IPS-18a (cell line): Measurements from ENCODE around the gene FGFR4.

Source experiments
- H3K27ac ChIP-seq: one replicate; pipeline ENCODE4 v1.5.1; 2013; ENCODE audit warnings: low read length
- H3K27me3 ChIP-seq: one replicate; pipeline ENCODE4 v1.6.1; 2013; ENCODE audit warnings: mild to moderate bottlenecking, low read length; ENCODE audit not compliant: control insufficient read depth, insufficient read depth
- H3K36me3 ChIP-seq: one replicate; pipeline ENCODE4 v1.6.1; 2013; ENCODE audit warnings: low read depth, low read length; ENCODE audit not compliant: control insufficient read depth
- H3K4me1 ChIP-seq: one replicate; pipeline ENCODE4 v1.6.1; 2013; ENCODE audit warnings: low read depth, low read length; ENCODE audit not compliant: control insufficient read depth
- H3K4me3 ChIP-seq: one replicate; pipeline ENCODE4 v1.5.1; 2013; ENCODE audit warnings: low read length
- H3K9ac ChIP-seq: one replicate; pipeline ENCODE4 v1.6.1; 2013; ENCODE audit warnings: mild to moderate bottlenecking, low read length, moderate library complexity
- H3K9me3 ChIP-seq: one replicate; pipeline ENCODE4 v1.6.1; 2013; ENCODE audit warnings: low read depth, low read length; ENCODE audit not compliant: control insufficient read depth

The FGFR4 gene

GRCh38 chr5:177095088-177095669 lies 8.5 kb downstream of the FGFR4 start:
- Histone ChIP-seq H3K36me3 (peaks cover 26% of the 10 kb centered on the region), H3K27me3 (no peaks in the 10 kb centered on the region), H3K4me1 (peaks cover 9% of the 10 kb centered on the region), H3K9ac (no peak overlapping the region), H3K27ac (no peak overlapping the region), H3K4me3 (no peak overlapping the region), H3K9me3 (no peaks in the 10 kb centered on the region)

- Histone ChIP-seq H3K4me1 (peaks cover 9% of the 10 kb centered on the region), H3K9me3 (no peaks in the 10 kb centered on the region), H3K27ac (no peak overlapping the region), H3K9ac (no peak overlapping the region), H3K4me3 (no peak overlapping the region), H3K27me3 (no peaks in the 10 kb centered on the region), H3K36me3 (peaks cover 21% of the 10 kb centered on the region)
These were observed 9.7 kb downstream of the FGFR4 start for GRCh38 chr5:177096162-177097015.

- Histone ChIP-seq H3K36me3 (peaks cover 14% of the 10 kb centered on the region), H3K27ac (no peak overlapping the region), H3K4me1 (peaks cover 9% of the 10 kb centered on the region), H3K27me3 (no peaks in the 10 kb centered on the region), H3K9ac (no peak overlapping the region), H3K4me3 (no peak overlapping the region), H3K9me3 (no peaks in the 10 kb centered on the region)
These were observed 10.6 kb downstream of the FGFR4 start for GRCh38 chr5:177097016-177097985.

GRCh38 chr5:177098120-177098469 lies 11.4 kb downstream of the FGFR4 start:
- Histone ChIP-seq H3K9ac (no peak overlapping the region), H3K27me3 (no peaks in the 10 kb centered on the region), H3K9me3 (no peaks in the 10 kb centered on the region), H3K27ac (no peak overlapping the region), H3K36me3 (peaks cover 9% of the 10 kb centered on the region), H3K4me3 (no peak overlapping the region), H3K4me1 (peaks cover 9% of the 10 kb centered on the region)

- Histone ChIP-seq H3K4me3 (no peak overlapping the region), H3K27me3 (no peaks in the 10 kb centered on the region), H3K9ac (no peak overlapping the region), H3K4me1 (peaks cover 9% of the 10 kb centered on the region), H3K9me3 (no peaks in the 10 kb centered on the region), H3K27ac (no peak overlapping the region), H3K36me3 (peaks cover 9% of the 10 kb centered on the region)
These were observed 11.9 kb downstream of the FGFR4 start for GRCh38 chr5:177098470-177099141.

- Histone ChIP-seq H3K36me3 (peaks cover 9% of the 10 kb centered on the region), H3K27ac (no peak overlapping the region), H3K27me3 (no peaks in the 10 kb centered on the region), H3K9me3 (no peaks in the 10 kb centered on the region), H3K4me1 (peaks cover 9% of the 10 kb centered on the region), H3K4me3 (no peak overlapping the region), H3K9ac (no peak overlapping the region)
These were observed 12.8 kb downstream of the FGFR4 start for GRCh38 chr5:177099422-177100093.

- Histone ChIP-seq H3K4me1 (peaks cover 14% of the 10 kb centered on the region), H3K27ac (no peak overlapping the region), H3K9ac (no peak overlapping the region), H3K9me3 (no peaks in the 10 kb centered on the region), H3K4me3 (no peak overlapping the region), H3K36me3 (peaks cover 2% of the 10 kb centered on the region), H3K27me3 (no peaks in the 10 kb centered on the region)
These were observed 14.0 kb downstream of the FGFR4 start for GRCh38 chr5:177100714-177101121.

- H3K27me3 ChIP-seq, result no peaks in the 10 kb centered on the region
- H3K4me3 ChIP-seq, result no peak overlapping the region
- no peak overlapping the region for H3K9ac ChIP-seq
- H3K4me1 ChIP-seq, result peaks cover 16% of the 10 kb centered on the region
- H3K9me3 ChIP-seq, result no peaks in the 10 kb centered on the region
- no peaks in the 10 kb centered on the region for H3K36me3 ChIP-seq
- H3K27ac ChIP-seq, result no peak overlapping the region
These were observed 17.0 kb downstream of the FGFR4 start for GRCh38 chr5:177103523-177104253.

GRCh38 chr5:177105691-177106476 lies 19.2 kb downstream of the FGFR4 start:
- Histone ChIP-seq H3K4me1 (peaks cover 7% of the 10 kb centered on the region), H3K27ac (no peak overlapping the region), H3K4me3 (no peak overlapping the region)

GRCh38 chr5:177107159-177107558 lies 20.4 kb downstream of the FGFR4 start:
- Histone ChIP-seq H3K27ac (no peak overlapping the region), H3K9ac (no peak overlapping the region), H3K9me3 (no peaks in the 10 kb centered on the region), H3K4me3 (no peak overlapping the region), H3K36me3 (no peaks in the 10 kb centered on the region), H3K4me1 (peaks cover 7% of the 10 kb centered on the region), H3K27me3 (no peaks in the 10 kb centered on the region)

More at GRCh38 chr5:177105691-177106476, 19.2 kb downstream of the FGFR4 start:
- no peaks in the 10 kb centered on the region for H3K9me3 ChIP-seq
- no peaks in the 10 kb centered on the region for H3K27me3 ChIP-seq
- H3K9ac ChIP-seq, result no peak overlapping the region
- no peaks in the 10 kb centered on the region for H3K36me3 ChIP-seq
